NCI-H1092 treated with DMSO at 0.1 percent for 48 hours (cell line): ENCODE measurements around the gene VPS35L.
"Not testable (repeated sequence)": the region's sequence is repeated elsewhere in the genome, so short reads cannot be mapped to it uniquely, and the experiment has no call there.

Source experiments
- DNase-seq: peaks from one replicate; lab custom pipeline; 2025; lab: John Stamatoyannopoulos, UW

The VPS35L gene

GRCh38 chr16:19540241-19540970 is 15.1 kb upstream of the VPS35L start:
- no peak for DNase-seq

- peak; percentile 93 for DNase-seq
Measured at GRCh38 chr16:19542138-19542821, 13.2 kb upstream of the VPS35L start.

GRCh38 chr16:19543278-19543996 is 12.1 kb upstream of the VPS35L start:
- not testable (repeated sequence) for DNase-seq

- DNase-seq: no peak
Measured at GRCh38 chr16:19548144-19548543, 7.4 kb upstream of the VPS35L start.

- DNase-seq: no peak
Measured at GRCh38 chr16:19549673-19550072, 5.8 kb upstream of the VPS35L start.

- DNase-seq: peak; percentile 62
Measured at GRCh38 chr16:19555938-19556771, 652 bp downstream of the VPS35L start.

- peak; percentile 59 for DNase-seq
Measured at GRCh38 chr16:19559242-19559910, 3.9 kb downstream of the VPS35L start.

- DNase-seq: no peak
Measured at GRCh38 chr16:19560078-19560477, 4.6 kb downstream of the VPS35L start.

- DNase-seq: no peak
Measured at GRCh38 chr16:19563377-19563776, 7.9 kb downstream of the VPS35L start.

GRCh38 chr16:19566362-19566761 is 10.9 kb downstream of the VPS35L start:
- DNase-seq: no peak

GRCh38 chr16:19567560-19567959 is 12.1 kb downstream of the VPS35L start:
- no peak for DNase-seq

- DNase-seq: no peak
Measured at GRCh38 chr16:19573997-19574396, 18.5 kb downstream of the VPS35L start.

GRCh38 chr16:19574615-19575014 is 19.1 kb downstream of the VPS35L start:
- DNase-seq: no peak

GRCh38 chr16:19578378-19578971 is 23.0 kb downstream of the VPS35L start:
- DNase-seq: no peak

GRCh38 chr16:19582050-19582831 is 26.7 kb downstream of the VPS35L start:
- DNase-seq: no peak

- peak; percentile 18 for DNase-seq
Measured at GRCh38 chr16:19583665-19584300, 28.3 kb downstream of the VPS35L start.

GRCh38 chr16:19588661-19589060 is 33.2 kb downstream of the VPS35L start:
- DNase-seq: no peak

GRCh38 chr16:19589106-19589505 is 33.6 kb downstream of the VPS35L start:
- no peak for DNase-seq

GRCh38 chr16:19589771-19590302 is 34.3 kb downstream of the VPS35L start:
- no peak for DNase-seq
